GM21390 (cell line): Measurements from ENCODE around the gene FAR2.
"Not testable (repeated sequence)": the region's sequence is repeated elsewhere in the genome, so short reads cannot be mapped to it uniquely, and the experiment has no call there.

Source experiments
- ATAC-seq: cut with Tn5 transposase; IDR thresholded peaks from one replicate; pipeline ENCODE4 v1.9.1; 2021; ENCODE audit not compliant: unreplicated experiment

The FAR2 gene

GRCh38 chr12:29317556-29318363, 168.7 kb downstream of the FAR2 start:
- ATAC-seq: peak; percentile 99

GRCh38 chr12:29320295-29321085, 171.4 kb downstream of the FAR2 start:
- no peak for ATAC-seq

DNA sequence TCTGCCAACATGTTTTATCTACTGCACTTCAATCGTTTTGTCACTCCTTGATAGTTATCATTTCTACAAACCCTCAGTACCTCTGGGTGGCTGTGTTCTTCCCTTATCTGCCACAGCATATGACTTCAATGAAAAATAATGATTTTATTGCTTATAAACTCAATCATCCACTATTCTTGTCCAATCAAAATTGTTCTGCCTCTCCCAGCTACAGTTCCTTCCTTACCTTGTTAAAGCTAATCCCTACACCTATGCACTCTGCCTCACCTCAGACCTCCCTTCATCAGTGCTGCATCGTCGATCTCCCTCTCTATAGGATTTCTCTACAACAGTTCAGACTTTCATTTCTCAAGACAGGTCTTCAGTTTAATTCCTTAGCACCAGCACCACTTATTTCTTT, 173.1 kb downstream of the FAR2 start:
- ATAC-seq: no peak

DNA sequence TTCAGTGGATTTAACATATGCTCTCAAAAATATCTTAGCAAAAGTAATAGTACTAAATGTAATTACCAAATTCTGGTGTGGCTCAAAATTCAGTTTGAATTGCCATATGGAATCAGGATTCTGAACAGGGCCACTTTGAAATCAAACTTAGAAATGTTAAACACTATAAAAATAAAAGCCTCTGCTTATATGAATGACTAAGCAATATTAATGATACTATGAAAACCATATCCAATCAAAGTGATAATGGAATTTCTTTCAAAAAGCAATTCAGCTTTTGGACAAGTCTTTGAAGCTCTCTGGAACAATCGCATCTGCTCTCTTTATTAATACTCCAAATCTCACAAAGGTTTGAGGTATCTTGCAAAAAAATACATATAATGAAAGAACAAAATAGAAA, 180.3 kb downstream of the FAR2 start:
- ATAC-seq: no peak

DNA sequence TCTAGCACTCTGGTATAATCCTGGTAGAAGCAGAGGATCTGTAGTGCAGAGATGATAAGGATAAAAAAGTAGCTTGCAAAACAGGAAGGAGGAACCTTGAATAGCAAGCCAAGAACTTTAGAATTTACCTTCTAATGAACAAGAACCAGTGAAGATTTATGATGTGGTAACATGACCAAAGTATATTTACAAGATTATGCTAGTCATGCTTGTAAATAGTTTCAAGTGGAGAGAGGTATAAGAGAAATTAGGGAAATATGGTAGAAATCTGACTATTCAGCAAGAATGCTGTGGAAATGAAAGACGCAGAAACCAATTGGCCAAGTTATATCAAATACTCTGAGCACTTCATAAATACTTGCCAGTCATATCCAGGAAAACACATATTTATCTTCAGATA, 184.1 kb downstream of the FAR2 start:
- ATAC-seq: no peak

DNA sequence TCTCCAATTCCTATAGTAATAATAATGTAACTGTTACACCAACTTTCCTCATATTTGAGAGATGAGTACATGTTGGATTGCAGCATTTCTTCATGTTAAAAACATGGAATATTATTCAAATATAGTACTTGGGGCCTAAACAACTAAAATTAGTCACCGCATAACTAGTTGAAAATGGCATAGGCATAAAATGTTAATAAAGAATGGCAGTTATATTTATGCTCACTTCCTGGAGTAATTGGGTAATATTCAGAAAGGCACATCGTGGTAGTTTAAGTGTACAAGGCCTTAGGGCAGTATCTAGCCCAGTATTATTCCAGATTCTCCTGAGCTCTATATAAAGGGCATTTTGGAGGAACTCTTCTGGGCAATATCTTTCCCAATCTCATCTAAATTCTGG, 185.9 kb downstream of the FAR2 start:
- ATAC-seq: no peak

DNA sequence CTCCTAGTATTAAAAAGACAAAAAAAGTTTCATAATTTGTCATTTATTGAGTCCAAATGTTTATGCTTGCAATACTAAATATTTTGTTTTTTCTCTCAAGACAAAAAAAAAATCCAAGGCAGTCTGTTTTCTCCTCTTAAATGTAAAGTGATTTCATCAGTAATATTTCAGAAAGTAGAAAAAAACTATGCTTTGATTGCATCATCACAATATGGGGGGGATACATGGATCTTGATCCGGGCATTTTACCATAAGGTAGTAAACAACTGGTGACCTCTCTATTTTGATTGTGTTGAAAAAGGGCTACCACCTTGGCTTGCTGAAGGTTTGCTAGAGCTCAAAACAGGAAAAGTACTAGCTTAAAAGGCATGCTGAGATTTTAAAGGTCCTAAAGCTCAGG, 188.2 kb downstream of the FAR2 start:
- ATAC-seq: no peak

- ATAC-seq: no peak
Measured at GRCh38 chr12:29343022-29343799, 194.1 kb downstream of the FAR2 start.

- no peak for ATAC-seq
Measured at GRCh38 chr12:29346769-29347421, 197.8 kb downstream of the FAR2 start.

DNA sequence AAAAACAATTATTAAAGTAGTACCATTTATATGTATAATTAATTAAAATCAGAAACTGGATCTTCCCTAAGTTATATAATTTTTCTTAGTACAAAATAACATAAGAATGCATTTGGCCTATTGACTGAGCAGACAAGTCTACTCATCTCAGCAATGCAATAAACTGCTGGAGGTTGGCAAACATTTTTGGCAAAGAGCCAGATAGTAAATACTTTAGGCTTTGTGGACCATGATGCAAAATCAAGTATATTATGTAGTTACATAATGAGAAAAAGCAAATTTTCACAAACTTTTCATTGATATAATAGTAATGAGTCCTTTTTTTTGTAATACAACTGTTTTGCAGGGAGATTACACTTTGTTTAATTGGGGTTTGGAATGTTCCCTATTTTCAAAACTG, 201.0 kb downstream of the FAR2 start:
- ATAC-seq: no peak

DNA sequence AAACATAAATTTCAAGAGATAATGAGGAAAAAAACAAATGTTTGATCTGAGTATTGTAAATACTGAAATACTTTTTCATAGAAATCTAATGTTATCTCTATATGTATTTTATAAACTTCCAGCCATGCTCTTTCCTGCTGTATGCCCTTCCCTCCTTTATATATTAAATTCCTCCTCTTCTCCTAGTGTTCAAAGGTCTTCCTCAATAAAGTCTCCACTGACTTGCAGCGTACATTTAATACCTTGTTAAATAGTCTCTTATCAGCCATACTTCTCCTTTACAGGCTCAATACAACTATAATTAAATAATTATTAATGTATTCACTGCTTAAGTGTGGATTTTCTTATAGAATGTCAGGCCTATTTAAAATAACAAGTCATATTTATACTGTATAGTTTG, 205.9 kb downstream of the FAR2 start:
- no peak for ATAC-seq

- ATAC-seq: no peak
Measured at GRCh38 chr12:29365091-29365490, 216.0 kb downstream of the FAR2 start.

DNA sequence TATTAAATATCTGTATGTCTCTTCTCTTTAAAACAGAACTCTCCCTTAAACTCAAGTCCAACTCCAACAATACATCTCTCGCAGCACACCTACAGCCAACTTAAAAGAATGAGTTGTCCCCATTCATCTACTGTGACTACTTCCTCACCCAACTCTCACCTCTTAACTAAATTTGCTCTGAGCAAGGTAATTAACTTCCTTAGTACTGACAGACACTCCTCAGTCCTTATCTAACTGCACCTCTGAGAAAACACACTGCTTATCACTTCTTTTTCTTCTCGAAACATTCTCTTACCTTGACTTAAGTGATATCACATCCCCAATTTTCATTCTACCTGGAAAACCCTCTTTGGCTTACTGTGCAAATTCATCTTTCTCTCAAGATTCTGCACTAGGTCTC, 224.9 kb downstream of the FAR2 start:
- no peak for ATAC-seq

GRCh38 chr12:29374913-29375312, 225.8 kb downstream of the FAR2 start:
- ATAC-seq: no peak

DNA sequence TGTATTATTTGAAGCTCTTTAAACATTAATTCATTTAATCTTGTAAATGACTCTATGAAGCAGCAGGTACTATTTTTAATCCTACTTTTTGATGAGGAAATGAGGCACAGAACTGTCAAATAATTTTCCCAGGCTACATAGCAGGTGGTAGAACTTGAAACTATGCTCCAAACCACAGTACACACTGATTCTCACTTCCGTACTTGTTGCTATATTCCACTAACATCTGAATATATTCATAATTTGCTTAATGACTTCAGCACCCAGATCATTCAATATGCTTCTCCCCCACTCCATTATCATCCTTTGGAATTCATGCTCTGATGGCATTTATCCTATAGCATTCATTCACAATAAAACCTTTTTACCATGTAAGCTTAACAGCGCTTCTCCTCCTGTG, 227.0 kb downstream of the FAR2 start:
- no peak for ATAC-seq

- ATAC-seq: peak; percentile 96
Measured at GRCh38 chr12:29380536-29381523, 231.8 kb downstream of the FAR2 start, which contains the start of gene ERGIC2. ERGIC2 (minus strand) TSS chr12:29381172; CDS start chr12:29371633, 9,539 bp downstream.

DNA sequence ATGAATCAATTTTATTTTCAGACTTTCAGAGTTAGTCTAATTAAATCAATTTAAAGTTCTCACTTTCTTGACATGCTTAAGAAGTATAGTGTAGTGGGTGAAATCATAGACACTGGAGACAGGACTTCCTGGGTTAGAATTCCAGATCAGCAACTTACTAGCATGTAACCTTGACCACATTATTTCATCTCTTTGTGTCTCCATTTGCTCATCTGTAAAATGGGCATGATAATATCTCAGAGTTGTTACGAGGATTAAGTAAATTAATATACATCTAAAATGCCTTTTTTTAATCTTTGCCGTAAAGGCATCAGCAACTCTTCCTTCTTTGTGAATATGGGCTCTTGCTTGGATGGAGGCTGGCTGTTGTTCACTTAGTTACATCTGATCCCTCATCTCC, 233.2 kb downstream of the FAR2 start:
- ATAC-seq: no peak

GRCh38 chr12:29385194-29385593, 236.1 kb downstream of the FAR2 start:
- not testable (repeated sequence) for ATAC-seq
